GM19099 (cell line): Measurements from ENCODE around the gene ELFN1.

Source experiments
- POLR2A ChIP-seq: IDR thresholded peaks from 3 replicates; pipeline ENCODE4 v1.6.1; 2011; ENCODE audit warnings: low read depth; ENCODE audit not compliant: insufficient read length; ENCODE audit errors: extremely low read depth

ELFN1 gene

DNA sequence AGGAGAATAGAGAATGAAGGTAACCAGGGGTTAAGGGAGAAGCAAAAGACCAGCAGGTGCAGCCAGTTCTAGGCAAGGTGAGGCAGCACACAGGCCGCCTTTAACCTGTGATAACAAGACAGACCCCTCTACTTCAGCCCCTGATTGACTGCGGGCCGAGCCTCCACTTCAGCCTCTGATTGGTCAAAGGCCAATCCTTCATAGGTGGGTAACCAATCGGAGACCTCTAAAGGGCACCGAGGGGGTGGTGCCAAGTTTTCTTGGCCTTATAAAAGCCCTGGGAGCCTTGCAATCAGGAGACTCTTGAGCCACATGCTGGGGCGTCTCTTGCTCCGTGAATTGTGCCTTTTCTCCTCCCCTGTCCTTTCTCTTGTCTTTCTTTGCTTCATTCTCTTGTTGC lies 98.8 kb downstream of the ELFN1 start:
- TF ChIP-seq POLR2A: no peak

GRCh38 chr7:1769286-1770200 lies 99.5 kb downstream of the ELFN1 start:
- TF ChIP-seq POLR2A: no peak

- no peak for TF ChIP-seq POLR2A
Observed at GRCh38 chr7:1770331-1770730, 100.3 kb downstream of the ELFN1 start.

DNA sequence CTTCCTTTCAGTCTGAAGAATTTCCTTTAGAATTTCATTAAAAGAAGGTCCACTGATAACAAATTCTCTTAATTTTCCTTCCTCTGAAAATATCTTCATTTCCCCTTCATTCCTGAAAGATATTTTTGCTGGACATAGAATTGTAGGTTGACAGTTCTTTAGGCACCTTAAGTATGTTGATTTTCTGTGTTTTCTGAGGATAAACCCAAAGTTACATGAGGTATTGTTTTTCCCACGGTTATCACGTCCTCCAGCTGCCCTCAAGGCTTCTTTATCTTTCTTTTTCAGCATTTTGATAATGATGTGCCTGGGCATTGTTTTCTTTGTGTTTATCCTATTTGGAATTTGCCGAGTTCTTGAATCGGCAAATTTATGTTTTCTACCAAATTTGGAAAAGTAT lies 105.3 kb downstream of the ELFN1 start:
- no peak for TF ChIP-seq POLR2A

DNA sequence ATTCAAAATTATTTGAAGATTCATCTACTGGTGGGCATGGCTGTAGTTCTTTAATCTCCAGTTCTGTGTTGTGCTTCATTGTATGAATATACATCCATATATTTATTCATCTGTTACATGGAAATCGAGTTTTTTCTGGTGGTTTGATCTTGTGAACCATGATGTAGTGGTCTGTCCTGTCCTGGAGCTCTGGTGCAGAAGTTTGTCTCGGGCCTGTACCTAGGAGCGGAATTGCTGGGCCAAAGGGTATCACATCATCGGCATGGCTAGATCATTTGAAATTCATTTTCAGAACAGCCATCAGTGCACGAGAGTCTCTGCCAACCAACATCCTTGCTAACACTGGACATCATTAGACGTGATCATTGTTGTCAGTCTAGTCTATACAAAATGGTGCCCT lies 107.0 kb downstream of the ELFN1 start:
- no peak for TF ChIP-seq POLR2A

DNA sequence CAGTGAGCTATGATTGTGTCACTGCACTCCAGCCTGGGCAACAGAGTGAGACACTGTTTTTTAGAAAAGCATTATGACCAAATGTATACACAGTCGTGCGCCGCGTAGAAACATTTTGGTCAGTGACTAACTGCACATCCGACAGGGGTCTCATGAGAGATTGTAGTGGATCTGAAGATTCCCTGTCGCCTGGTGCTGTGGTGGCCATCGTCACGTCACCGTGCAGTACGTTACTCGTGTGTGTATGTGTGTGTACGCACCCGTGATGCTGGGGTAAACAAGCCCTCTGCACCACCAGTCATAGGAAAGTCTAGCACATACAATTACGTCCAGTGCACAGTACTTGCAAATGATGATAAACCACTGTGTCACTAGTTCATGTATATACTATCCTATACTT lies 109.4 kb downstream of the ELFN1 start:
- no peak for TF ChIP-seq POLR2A

DNA sequence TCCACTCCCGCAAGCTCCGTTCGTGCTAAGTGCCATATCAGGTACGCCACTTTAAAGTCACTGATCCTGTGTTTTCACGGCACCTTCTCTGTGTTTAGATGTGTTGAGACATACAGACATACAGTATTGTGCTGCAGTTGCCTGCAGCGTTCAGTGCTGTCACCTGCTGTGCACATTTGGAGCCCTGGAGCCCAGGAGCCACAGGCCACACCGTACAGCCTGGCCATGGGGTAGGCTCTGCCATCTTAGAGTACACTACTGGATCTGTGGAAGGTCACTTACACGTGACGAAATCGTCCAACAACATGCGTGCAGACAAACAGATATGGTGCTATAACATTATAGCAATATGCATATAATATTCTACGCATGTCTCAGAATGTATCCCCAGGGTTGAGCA lies 111.3 kb downstream of the ELFN1 start:
- no peak for TF ChIP-seq POLR2A

DNA sequence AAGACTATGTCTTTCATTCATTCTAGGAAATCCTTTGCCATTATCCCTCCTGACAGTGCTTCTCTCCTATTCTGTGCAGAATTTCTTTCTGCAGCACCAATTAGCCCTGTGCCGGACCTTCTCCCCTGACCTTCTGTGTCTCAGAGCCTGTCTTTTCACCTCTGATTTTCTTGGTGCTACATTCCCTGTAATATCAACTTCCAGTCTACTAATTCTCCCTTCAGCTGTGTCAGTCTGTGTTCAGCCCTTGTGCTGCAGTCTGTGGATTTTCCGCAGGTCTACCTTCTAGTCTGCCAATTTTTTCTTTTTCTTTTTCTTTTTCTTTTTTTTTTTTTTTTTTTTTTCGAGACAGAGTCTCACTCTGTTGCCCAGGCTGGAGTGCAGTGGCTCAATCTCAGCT lies 115.8 kb downstream of the ELFN1 start:
- no peak for TF ChIP-seq POLR2A

- no peak for TF ChIP-seq POLR2A
Observed at GRCh38 chr7:1787241-1787640, 117.2 kb downstream of the ELFN1 start.

GRCh38 chr7:1787681-1788235 lies 117.7 kb downstream of the ELFN1 start:
- TF ChIP-seq POLR2A: no peak

- TF ChIP-seq POLR2A: no peak
Observed at GRCh38 chr7:1794888-1795542, 124.9 kb downstream of the ELFN1 start.
